HCT116 (cell line): ENCODE measurements around the gene ASCC2. TPM values are rescaled to one million over a fixed set of nuclear protein-coding genes. Genes with fewer than 3 reads are reported as not detected.

ENCODE experiments used
- ATAC-seq: fragments of 200-7000 bp; cut with Tn5 transposase; 2 replicates; pipeline ENCODE4 v1.9.1; 2020; ENCODE audit warnings: mild to moderate bottlenecking, moderate library complexity
- BruUV-seq: library from RNA; stranded (reverse); fragments of 400-500 nt; replicated peaks from 2 replicates; lab custom pipeline; 2021; lab: Mats Ljungman, UMichigan
- CTCF ChIA-PET: fragments of 300-600 bp; sonication (Branson Sonifier 250); formaldehyde crosslinking; loops from one replicate; lab custom pipeline; 2021; ENCODE audit warnings: antibody characterized with exemption; lab: Charles Lee
- POLR2A ChIA-PET: fragments of 300-600, 350-600 bp; sonication (Branson Sonifier 250); formaldehyde crosslinking; loops from one replicate; lab custom pipeline; 2021; ENCODE audit warnings: antibody characterized with exemption; lab: Charles Lee
- RAD21 ChIA-PET, 2 experiments: fragments of 300-600 bp; sonication (Branson Sonifier 250); formaldehyde crosslinking; loops; one replicate each; lab custom pipeline; 2023; ENCODE audit warnings: low total read pairs in 2 of 2; ENCODE audit not compliant: uncharacterized antibody in 2 of 2, unreplicated experiment in 2 of 2, low non-redundant PET in 1 of 2; lab: Charles Lee
- DNase-seq: peaks from one replicate; pipeline ENCODE4 v3.0.0-alpha.2; 2010; ENCODE audit warnings: low read depth, low spot score
- H2AFZ ChIP-seq: fragments of 200-600 bp; shearing (Covaris generic), sonication (generic); 2 replicates; pipeline ENCODE4 v1.6.1; 2017; ENCODE audit warnings: low read depth, mixed run types, mixed read lengths, antibody characterized with exemption, low read length; ENCODE audit not compliant: poor library complexity, severe bottlenecking
- H3K27ac ChIP-seq: 2 replicates; pipeline ENCODE4 v1.5.1; 2012; ENCODE audit warnings: low read depth, low read length
- H3K27me3 ChIP-seq: fragments of 200-600 bp; sonication (generic); 2 replicates; pipeline ENCODE4 v1.6.1; 2016; ENCODE audit warnings: mixed run types, low read length, mixed read lengths; ENCODE audit not compliant: insufficient read depth
- H3K36me3 ChIP-seq, 2 experiments: fragments of 200-500 bp in 1 of 2; fragments of 200-600 bp in 1 of 2; sonication (Bioruptor generic) in 1 of 2; sonication (generic) in 1 of 2; 2 replicates each; pipeline versions ENCODE4 v1.5.1 to v1.6.1; 2014 to 2016; ENCODE audit warnings: low read length in 2 of 2, inconsistent platforms in 1 of 2, mixed read lengths in 1 of 2, mixed run types in 1 of 2; ENCODE audit not compliant: insufficient read depth in 2 of 2, control insufficient read depth in 1 of 2
- H3K4me1 ChIP-seq, 2 experiments: fragments of 200-600 bp in 1 of 2; sonication (generic) in 1 of 2; 2 replicates each; pipeline versions ENCODE4 v1.5.1 to v1.6.1; 2012 to 2017; ENCODE audit warnings: low read length in 2 of 2, inconsistent platforms in 1 of 2, mild to moderate bottlenecking in 1 of 2, mixed read lengths in 1 of 2, mixed run types in 1 of 2, moderate library complexity in 1 of 2; ENCODE audit not compliant: insufficient read depth in 2 of 2, control insufficient read depth in 1 of 2
- H3K4me2 ChIP-seq: fragments of 200-600 bp; sonication (generic); 2 replicates; pipeline ENCODE4 v1.6.1; 2017; ENCODE audit warnings: mixed run types, low read length, mixed read lengths
- H3K4me3 ChIP-seq, 2 experiments: fragments of 200-600 bp in 1 of 2; sonication (generic) in 1 of 2; replicated peaks in 1 of 2; 2 replicates each; pipeline ENCODE4 v1.5.1; 2011 to 2016; ENCODE audit warnings: low read length in 2 of 2, control low read depth in 1 of 2, low read depth in 1 of 2, mild to moderate bottlenecking in 1 of 2, mixed read lengths in 1 of 2, mixed run types in 1 of 2
- H3K79me2 ChIP-seq: fragments of 200-600 bp; sonication (generic); 2 replicates; pipeline ENCODE4 v1.6.1; 2017; ENCODE audit warnings: mild to moderate bottlenecking, mixed run types, low read length, moderate library complexity, mixed read lengths; ENCODE audit not compliant: insufficient read depth
- H3K9ac ChIP-seq: fragments of 200-600 bp; sonication (generic); 2 replicates; pipeline ENCODE4 v1.6.1; 2016; ENCODE audit warnings: low read length, mixed read lengths
- H3K9me2 ChIP-seq: fragments of 200-600 bp; sonication (generic), shearing (Covaris generic); 2 replicates; pipeline ENCODE4 v1.6.1; 2017; ENCODE audit warnings: mixed run types, mild to moderate bottlenecking, moderate library complexity; ENCODE audit not compliant: insufficient read depth
- H3K9me3 ChIP-seq, 2 experiments: fragments of 200-500 bp in 1 of 2; fragments of 200-600 bp in 1 of 2; sonication (Bioruptor generic) in 1 of 2; sonication (generic) in 1 of 2; 2 replicates each; pipeline ENCODE4 v1.6.1; 2014 to 2017; ENCODE audit warnings: low read length in 2 of 2, mixed read lengths in 2 of 2, inconsistent platforms in 1 of 2, low read depth in 1 of 2, mild to moderate bottlenecking in 1 of 2, mixed run types in 1 of 2, moderate library complexity in 1 of 2; ENCODE audit not compliant: control insufficient read depth in 1 of 2, insufficient read depth in 1 of 2
- H4K20me1 ChIP-seq: fragments of 200-600 bp; sonication (generic), shearing (Covaris generic); 2 replicates; pipeline ENCODE4 v1.6.1; 2017; ENCODE audit warnings: mixed run types, mild to moderate bottlenecking, moderate library complexity; ENCODE audit not compliant: insufficient read depth
- CBX3 ChIP-seq: IDR thresholded peaks from 2 replicates; pipeline ENCODE4 v1.6.1; 2012; ENCODE audit warnings: low read depth
- EGR1 ChIP-seq: IDR thresholded peaks from 2 replicates; pipeline ENCODE4 v1.6.1; 2012; ENCODE audit warnings: low read depth
- ELF1 ChIP-seq: IDR thresholded peaks from 2 replicates; pipeline ENCODE4 v1.6.1; 2012; ENCODE audit warnings: low read depth, borderline replicate concordance
- EZH2 ChIP-seq: fragments of 200-600 bp; sonication (generic); IDR thresholded peaks from 2 replicates; pipeline ENCODE4 v1.6.1; 2017; ENCODE audit warnings: antibody characterized with exemption, mixed run types
- EZH2phosphoT487 ChIP-seq: fragments of 200-600 bp; IDR thresholded peaks from 2 replicates; pipeline ENCODE4 v1.6.1; 2018; ENCODE audit warnings: antibody characterized with exemption, borderline replicate concordance
- FOSL1 ChIP-seq: IDR thresholded peaks from 2 replicates; pipeline ENCODE4 v1.6.1; 2012; ENCODE audit warnings: low read depth
- JUND ChIP-seq: IDR thresholded peaks from 2 replicates; pipeline ENCODE4 v1.6.1; 2012
- POLR2A ChIP-seq: IDR thresholded peaks from 2 replicates; pipeline ENCODE4 v1.7.0; 2011; ENCODE audit warnings: borderline replicate concordance; ENCODE audit not compliant: insufficient read depth, insufficient read length; ENCODE audit errors: extremely low read depth
- POLR2AphosphoS5 ChIP-seq: IDR thresholded peaks from 2 replicates; pipeline ENCODE4 v1.6.1; 2011; ENCODE audit warnings: mild to moderate bottlenecking, low read depth, low read length, moderate library complexity
- RAD21 ChIP-seq: IDR thresholded peaks from 2 replicates; pipeline ENCODE4 v1.6.1; 2012; ENCODE audit warnings: low read depth, mild to moderate bottlenecking
- SIN3A ChIP-seq: IDR thresholded peaks from 2 replicates; pipeline ENCODE4 v1.6.1; 2012; ENCODE audit warnings: low read depth
- SP1 ChIP-seq: IDR thresholded peaks from 2 replicates; pipeline ENCODE4 v1.6.1; 2012; ENCODE audit warnings: low read depth
- SRF ChIP-seq: IDR thresholded peaks from 2 replicates; pipeline ENCODE4 v1.6.1; 2012; ENCODE audit warnings: low read depth
- TCF7L2 ChIP-seq: IDR thresholded peaks from 2 replicates; pipeline ENCODE4 v1.7.0; 2011; ENCODE audit warnings: borderline replicate concordance, inconsistent platforms; ENCODE audit not compliant: insufficient read depth, insufficient read length; ENCODE audit errors: extremely low read depth
- YY1 ChIP-seq: IDR thresholded peaks from 2 replicates; pipeline ENCODE4 v1.6.1; 2011; ENCODE audit warnings: low read length, low read depth, moderate library complexity, mild to moderate bottlenecking; ENCODE audit not compliant: insufficient replicate concordance; ENCODE audit errors: extremely low read depth
- ZFX ChIP-seq: fragments of 450-650 bp; IDR thresholded peaks from 2 replicates; pipeline ENCODE4 v1.6.1; 2017
- ZNF274 ChIP-seq: fragments of 200-500 bp; sonication (Bioruptor generic); IDR thresholded peaks from 2 replicates; pipeline ENCODE4 v1.6.1; 2014; ENCODE audit warnings: mild to moderate bottlenecking, low read depth, low read length, inconsistent platforms
- intact Hi-C: fragments of 100-400 bp; cut with micrococcal nuclease; formaldehyde crosslinking; loops from 2 replicates; pipeline ENCODE4 v1.10.0; 2022
- total RNA-seq: library from RNA; stranded (reverse); gene quantifications from one replicate; pipeline ENCODE4 v1.2.1, GENCODE V29; 2021; ENCODE audit not compliant: unreplicated experiment
- TF ChIP-seq, protein P1 (sequence below), 3 experiments: fragments of 200-600 bp in 1 of 3; sonication (generic) in 1 of 3; IDR thresholded peaks in 2 of 3; conservative IDR thresholded peaks in 1 of 3; 2 replicates each; pipeline ENCODE4 v1.5.1; 2012 to 2017; ENCODE audit warnings: low read depth in 2 of 3, low read length in 2 of 3, antibody characterized with exemption in 1 of 3, borderline replicate concordance in 1 of 3, control low read depth in 1 of 3, mild to moderate bottlenecking in 1 of 3, mixed read lengths in 1 of 3, mixed run types in 1 of 3, moderate library complexity in 1 of 3; ENCODE audit not compliant: insufficient read depth in 1 of 3
- TF ChIP-seq, protein P2 (sequence below): IDR thresholded peaks from 2 replicates; pipeline ENCODE4 v1.6.1; 2012
- TF ChIP-seq, protein P3 (sequence below): IDR thresholded peaks from 2 replicates; pipeline ENCODE4 v1.6.1; 2012

Gene ASCC2
- total RNA-seq, 1 experiment from 2014 or later = 68.6 TPM

DNA sequence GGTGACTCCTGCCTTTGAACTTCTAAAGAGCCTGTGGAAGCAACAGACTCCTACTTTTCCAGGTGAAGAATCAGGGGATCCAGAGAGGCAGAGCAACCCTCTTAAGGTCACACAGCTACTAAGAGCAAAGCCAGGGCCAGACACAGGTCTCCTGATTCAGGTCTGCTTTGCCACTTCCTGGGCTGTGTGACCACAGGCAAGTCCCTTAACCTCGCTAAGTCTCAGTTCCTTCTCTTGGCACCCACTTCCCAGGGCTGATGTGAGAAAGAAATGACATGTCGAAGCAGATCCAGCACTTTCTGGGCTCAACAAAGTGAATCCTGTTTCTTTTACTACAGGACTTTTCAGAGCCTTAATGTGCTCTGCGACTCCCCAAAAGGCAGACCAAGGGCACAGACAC is 40.7 kb downstream of the ASCC2 start:
- H3K9me3 ChIP-seq = no peaks in the 10 kb centered on the region
- no peaks in the 10 kb centered on the region for H3K79me2 ChIP-seq
- no peak overlapping the region for H3K9ac ChIP-seq
- ATAC-seq = no peak
- no peaks in the 10 kb centered on the region for H3K9me2 ChIP-seq
- ChIA-PET CTCF (no interaction called here), RAD21 (no interaction called here), POLR2A (no interaction called here)
- H4K20me1 ChIP-seq = no peaks in the 10 kb centered on the region
- no TSS peak for BruUV-seq
- intact Hi-C loops = no loop called here
- H3K4me2 ChIP-seq = no peak overlapping the region
- H3K27me3 ChIP-seq = no peaks in the 10 kb centered on the region
- peaks cover 11 to 24% of the 10 kb centered on the region in 2 experiments; a peak in 3 of 4 replicates for H3K36me3 ChIP-seq
- peaks cover 26 to 28% of the 10 kb centered on the region in 2 experiments for H3K4me1 ChIP-seq
- H3K27ac ChIP-seq = no peak overlapping the region
- TF ChIP-seq ZFX (no peak), EZH2phosphoT487 (no peak), JUND (no peak), SRF (no peak), CBX3 (no peak), SP1 (no peak), TCF7L2 (no peak), EZH2 (no peak), RAD21 (no peak), YY1 (no peak), ZNF274 (no peak), POLR2A (no peak), FOSL1 (no peak), EGR1 (no peak), SIN3A (no peak), POLR2AphosphoS5 (no peak), ELF1 (no peak)
- TF ChIP-seq, protein P1, sequence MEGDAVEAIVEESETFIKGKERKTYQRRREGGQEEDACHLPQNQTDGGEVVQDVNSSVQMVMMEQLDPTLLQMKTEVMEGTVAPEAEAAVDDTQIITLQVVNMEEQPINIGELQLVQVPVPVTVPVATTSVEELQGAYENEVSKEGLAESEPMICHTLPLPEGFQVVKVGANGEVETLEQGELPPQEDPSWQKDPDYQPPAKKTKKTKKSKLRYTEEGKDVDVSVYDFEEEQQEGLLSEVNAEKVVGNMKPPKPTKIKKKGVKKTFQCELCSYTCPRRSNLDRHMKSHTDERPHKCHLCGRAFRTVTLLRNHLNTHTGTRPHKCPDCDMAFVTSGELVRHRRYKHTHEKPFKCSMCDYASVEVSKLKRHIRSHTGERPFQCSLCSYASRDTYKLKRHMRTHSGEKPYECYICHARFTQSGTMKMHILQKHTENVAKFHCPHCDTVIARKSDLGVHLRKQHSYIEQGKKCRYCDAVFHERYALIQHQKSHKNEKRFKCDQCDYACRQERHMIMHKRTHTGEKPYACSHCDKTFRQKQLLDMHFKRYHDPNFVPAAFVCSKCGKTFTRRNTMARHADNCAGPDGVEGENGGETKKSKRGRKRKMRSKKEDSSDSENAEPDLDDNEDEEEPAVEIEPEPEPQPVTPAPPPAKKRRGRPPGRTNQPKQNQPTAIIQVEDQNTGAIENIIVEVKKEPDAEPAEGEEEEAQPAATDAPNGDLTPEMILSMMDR (IDR thresholded peaks at IDR 0.05 in 2 of 3, conservative IDR thresholded peaks at IDR 0.05 in 1 of 3; ENCODE audit: borderline replicate concordance in 1 of 3, insufficient read depth in 1 of 3, low read depth in 2 of 3, low read length in 2 of 3) = no peak
- TF ChIP-seq, protein P2, sequence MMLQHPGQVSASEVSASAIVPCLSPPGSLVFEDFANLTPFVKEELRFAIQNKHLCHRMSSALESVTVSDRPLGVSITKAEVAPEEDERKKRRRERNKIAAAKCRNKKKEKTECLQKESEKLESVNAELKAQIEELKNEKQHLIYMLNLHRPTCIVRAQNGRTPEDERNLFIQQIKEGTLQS = no peak
- TF ChIP-seq, protein P3, sequence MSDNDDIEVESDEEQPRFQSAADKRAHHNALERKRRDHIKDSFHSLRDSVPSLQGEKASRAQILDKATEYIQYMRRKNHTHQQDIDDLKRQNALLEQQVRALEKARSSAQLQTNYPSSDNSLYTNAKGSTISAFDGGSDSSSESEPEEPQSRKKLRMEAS = no peak
- TF ChIP-seq, all 23 proteins: peak for 0
- H3K4me3 ChIP-seq = no peak overlapping the region
- no peak for DNase-seq
- no peak overlapping the region for H2AFZ ChIP-seq
